ENCODE measurements around the gene SETD2.

Gene SETD2

GRCh38 chr3:46976326-46977190 lies 187.4 kb downstream of the SETD2 start, which contains the start of gene CCDC12:
Gene CCDC12 (minus strand): TSS chr3:46976745. CDS start chr3:46976732, 13 bp downstream.
- in situ Hi-C loops (cut with HindIII; ENCODE audit: low pct_ligation_motif_present, low sequenced_read_pairs): no loop called here
- DNase-seq: peak; percentile 99
- no peak for TF ChIP-seq CTCF (IDR thresholded peaks at IDR 0.05; ENCODE audit: low read depth, low read length, missing control alignments)
- H3K27me3 ChIP-seq (replicated peaks): no peaks in the 10 kb centered on the region
- peak within 1 kb of the TSS; percentile 98 for H3K27ac ChIP-seq
- peak within 1 kb of the TSS; percentile 96 for H3K4me3 ChIP-seq (ENCODE audit: low read depth, low read length)
- H3K36me3 ChIP-seq (replicated peaks): no peaks in the 10 kb centered on the region

- Histone ChIP-seq H3K27me3 (replicated peaks) (no peaks in the 10 kb centered on the region), H3K27ac (no peak overlapping the region), H3K4me3 (ENCODE audit: low read depth, low read length) (no peak overlapping the region), H3K36me3 (replicated peaks) (no peaks in the 10 kb centered on the region)
- in situ Hi-C loops (cut with HindIII; ENCODE audit: low pct_ligation_motif_present, low sequenced_read_pairs): no loop called here
- no peak for DNase-seq
- TF ChIP-seq CTCF (IDR thresholded peaks at IDR 0.05; ENCODE audit: low read depth, low read length, missing control alignments): no peak
Observed at GRCh38 chr3:46974421-46975171, 189.3 kb downstream of the SETD2 start.

- H3K27ac ChIP-seq: no peak overlapping the region
- in situ Hi-C loops (cut with HindIII; ENCODE audit: low pct_ligation_motif_present, low sequenced_read_pairs): no loop called here
- no peak for DNase-seq
- TF ChIP-seq CTCF (IDR thresholded peaks at IDR 0.05; ENCODE audit: low read depth, low read length, missing control alignments): no peak
- no peaks in the 10 kb centered on the region for H3K36me3 ChIP-seq (replicated peaks)
- no peaks in the 10 kb centered on the region for H3K27me3 ChIP-seq (replicated peaks)
- no peak overlapping the region for H3K4me3 ChIP-seq (ENCODE audit: low read depth, low read length)
Observed at GRCh38 chr3:46972396-46972795, 191.5 kb downstream of the SETD2 start.

GRCh38 chr3:46971742-46972141 lies 192.2 kb downstream of the SETD2 start:
- Histone ChIP-seq H3K27me3 (replicated peaks) (no peaks in the 10 kb centered on the region), H3K36me3 (replicated peaks) (no peaks in the 10 kb centered on the region), H3K27ac (no peak overlapping the region), H3K4me3 (ENCODE audit: low read depth, low read length) (no peak overlapping the region)
- in situ Hi-C loops (cut with HindIII; ENCODE audit: low pct_ligation_motif_present, low sequenced_read_pairs): no loop called here
- TF ChIP-seq CTCF (IDR thresholded peaks at IDR 0.05; ENCODE audit: low read depth, low read length, missing control alignments): no peak
- DNase-seq: no peak

GRCh38 chr3:46971151-46971550 lies 192.8 kb downstream of the SETD2 start:
- in situ Hi-C loops (cut with HindIII; ENCODE audit: low pct_ligation_motif_present, low sequenced_read_pairs): no loop called here
- no peak overlapping the region for H3K27ac ChIP-seq
- no peak for DNase-seq
- TF ChIP-seq CTCF (IDR thresholded peaks at IDR 0.05; ENCODE audit: low read depth, low read length, missing control alignments): no peak
- H3K4me3 ChIP-seq (ENCODE audit: low read depth, low read length): no peak overlapping the region
- no peaks in the 10 kb centered on the region for H3K27me3 ChIP-seq (replicated peaks)
- H3K36me3 ChIP-seq (replicated peaks): no peaks in the 10 kb centered on the region
